Suppressor macrophage treated with lipopolysaccharide for 4 hours (primary cell): ENCODE data around the gene GALNT15.

Experiments
- DNase-seq: peaks from one replicate; pipeline ENCODE4 v3.0.0-alpha.2; 2020

The GALNT15 gene

DNA sequence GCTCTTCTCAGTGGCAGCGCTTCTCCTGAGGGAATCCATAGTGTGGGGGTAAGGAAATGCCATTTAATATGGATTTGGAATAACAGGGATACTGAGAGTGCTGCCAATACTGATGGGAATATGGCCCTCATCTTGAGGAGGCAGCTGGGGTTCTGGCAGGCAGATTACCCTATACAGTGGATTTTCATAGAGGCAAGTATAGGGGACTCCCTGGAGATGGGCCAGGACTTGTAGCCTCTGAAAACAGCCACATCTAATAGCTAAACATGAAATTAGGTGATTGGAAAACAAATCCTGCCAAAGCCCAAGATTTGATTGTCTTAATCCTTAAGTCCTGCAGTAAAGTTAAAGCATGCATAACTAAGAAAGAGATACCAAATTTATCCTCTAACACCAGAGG lies 59.3 kb downstream of the GALNT15 start:
- no peak for DNase-seq

DNA sequence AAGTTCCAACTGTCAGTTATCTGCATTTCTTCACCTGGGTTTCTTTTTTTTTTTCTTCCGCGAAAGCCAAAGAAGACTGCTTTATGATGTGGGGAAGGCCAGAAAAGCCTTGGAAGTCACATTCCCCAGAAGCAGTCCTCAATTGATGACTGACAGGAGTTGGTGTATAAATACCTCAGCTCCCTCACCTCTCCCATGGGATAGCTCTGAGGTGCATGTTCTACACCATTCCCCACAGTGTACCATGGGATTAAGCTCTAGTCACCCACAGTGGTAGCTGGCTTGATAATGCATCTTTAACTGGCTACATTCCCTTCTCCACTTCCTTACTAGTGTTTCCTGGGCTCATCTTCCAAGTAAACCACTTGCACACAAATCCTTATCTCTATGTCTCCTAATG lies 59.8 kb downstream of the GALNT15 start:
- DNase-seq: no peak

DNA sequence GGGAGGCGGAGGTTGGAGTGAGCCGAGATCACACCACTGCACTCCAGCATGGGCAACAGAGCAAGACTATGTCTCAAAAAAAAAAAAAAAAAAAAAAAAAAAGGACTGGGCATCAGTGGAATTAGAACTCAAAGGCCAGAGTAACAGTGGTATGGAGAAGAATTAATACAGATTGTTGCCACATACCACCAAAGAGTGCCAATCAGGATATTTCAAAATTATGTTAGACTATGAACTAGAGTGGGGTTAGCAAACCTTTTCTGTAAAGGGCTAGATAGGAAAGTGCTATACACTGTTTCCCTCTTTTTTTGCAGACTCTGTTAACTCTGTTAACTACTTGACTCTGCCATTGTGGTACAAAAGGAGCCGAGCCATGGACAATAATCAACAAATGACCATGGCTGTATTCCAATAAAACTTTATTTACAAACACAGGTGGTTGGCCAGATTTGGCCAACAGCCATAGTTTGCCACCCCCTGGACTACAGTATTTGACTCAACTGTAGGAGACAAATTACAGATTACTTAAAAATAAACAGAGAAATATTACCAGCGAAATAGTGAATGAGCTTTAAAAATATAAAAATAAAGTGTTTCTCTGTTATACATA lies 61.7 kb downstream of the GALNT15 start:
- DNase-seq: no peak

DNA sequence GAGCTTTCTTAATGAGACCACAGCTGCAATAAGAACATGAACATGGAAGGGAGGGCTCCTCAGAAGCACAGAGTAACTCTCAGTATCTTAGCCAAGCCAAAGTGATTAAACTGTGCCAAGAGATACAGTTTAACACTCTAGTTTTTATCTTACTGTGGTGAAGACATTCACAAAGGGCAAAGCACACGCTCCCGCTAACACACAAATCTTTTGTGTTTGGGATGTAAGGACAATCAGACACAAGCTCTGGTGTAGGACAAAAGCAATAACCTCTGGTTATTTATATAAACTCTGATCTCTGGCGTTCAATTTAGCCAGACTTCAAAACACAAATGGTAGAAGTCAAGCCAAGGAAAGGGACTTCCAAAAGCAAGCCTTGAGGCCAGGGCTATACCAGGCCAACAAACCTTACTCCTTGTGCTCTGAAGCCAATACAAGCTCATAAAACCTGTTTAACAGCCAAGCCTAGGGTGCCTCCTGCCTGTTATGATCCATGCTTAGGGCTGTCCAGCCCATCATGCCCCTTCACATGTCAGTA lies 62.4 kb downstream of the GALNT15 start:
- no peak for DNase-seq

DNA sequence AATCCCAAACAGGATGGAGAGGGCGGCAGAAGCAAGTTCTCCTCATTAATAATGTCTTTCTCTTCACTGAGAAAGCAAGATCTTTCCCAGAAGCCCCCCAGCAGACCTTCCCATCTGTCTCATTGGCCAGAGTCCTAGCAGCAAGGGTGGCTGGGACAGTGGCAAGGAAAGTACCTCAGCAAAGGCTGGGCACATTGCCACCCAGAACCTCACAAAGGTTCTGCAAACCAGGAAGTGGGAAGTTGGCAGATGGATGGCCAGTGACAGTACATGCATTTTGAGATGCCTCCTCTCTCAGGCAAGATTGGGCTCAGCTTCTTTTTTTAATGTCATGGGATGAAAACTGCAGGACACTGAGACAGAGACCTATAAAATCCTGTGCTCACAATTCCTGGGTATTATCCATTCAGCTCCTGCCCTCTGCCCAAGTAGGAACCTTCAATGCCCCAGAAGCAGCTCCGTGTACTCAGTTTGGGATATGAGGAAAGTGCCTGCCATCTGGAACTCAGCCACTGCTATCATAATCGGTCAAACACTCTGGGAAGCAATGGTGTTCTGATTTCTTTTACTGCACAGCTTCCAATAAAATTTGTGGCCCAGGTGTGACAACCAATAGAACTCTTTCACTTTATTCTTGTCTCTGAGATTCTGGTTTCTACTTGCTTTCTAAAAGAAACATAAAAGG lies 64.7 kb downstream of the GALNT15 start:
- DNase-seq: peak; percentile 37

DNA sequence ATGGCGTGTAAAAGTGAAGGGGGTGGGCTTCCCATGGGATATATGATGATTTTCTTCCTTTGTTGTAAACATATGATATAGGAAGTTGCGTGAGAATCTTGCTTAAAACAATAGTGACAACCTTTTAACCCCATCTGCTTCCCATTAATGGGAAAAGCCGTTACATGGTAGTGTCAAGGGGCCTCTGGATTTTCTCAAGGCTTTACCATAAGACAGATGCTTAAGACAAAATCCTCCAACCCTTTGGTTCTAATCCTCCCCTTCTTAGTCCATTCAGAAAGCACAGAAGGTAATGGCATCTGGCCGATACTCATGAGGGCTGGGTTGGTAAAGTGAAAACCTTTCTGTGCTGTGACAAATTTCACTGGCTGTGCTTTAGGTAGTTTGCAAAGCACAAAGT lies 65.3 kb downstream of the GALNT15 start:
- DNase-seq: no peak

DNA sequence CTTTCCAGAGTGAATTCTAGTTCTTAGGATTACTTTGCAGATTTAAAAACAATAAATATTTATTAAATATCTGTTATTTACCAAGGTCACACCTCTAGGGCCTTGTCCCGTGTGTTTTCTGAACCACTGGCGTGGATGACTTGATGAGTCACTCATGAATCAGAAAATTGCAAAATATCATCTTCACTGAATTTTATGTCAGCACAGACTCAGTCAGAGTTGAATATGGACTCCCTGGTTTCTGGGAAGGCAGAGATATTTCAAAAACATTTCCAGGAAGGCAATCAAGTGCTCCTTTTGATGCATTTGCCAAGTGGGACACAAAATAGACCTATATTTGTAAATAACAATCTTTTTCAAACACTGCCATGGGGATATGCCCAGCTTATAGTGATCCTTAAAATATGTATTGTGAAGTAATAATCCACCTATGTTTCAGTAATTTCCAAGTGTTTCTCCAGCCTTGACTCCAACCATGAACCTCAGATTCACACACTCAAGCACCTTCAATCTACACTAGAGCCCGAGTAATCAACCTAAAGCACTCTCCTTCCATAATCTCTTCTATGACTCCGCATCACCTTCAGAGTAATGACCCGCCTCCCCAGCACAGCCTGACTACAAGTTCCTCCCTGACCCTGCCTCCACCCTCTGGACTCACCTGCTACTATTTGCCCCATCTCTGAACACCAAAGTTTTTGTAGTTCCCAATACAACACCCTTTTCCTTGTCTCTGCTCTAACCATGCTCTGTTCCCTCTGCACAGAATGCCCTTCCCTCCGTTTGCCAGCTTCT lies 65.9 kb downstream of the GALNT15 start:
- DNase-seq: peak; percentile 87

DNA sequence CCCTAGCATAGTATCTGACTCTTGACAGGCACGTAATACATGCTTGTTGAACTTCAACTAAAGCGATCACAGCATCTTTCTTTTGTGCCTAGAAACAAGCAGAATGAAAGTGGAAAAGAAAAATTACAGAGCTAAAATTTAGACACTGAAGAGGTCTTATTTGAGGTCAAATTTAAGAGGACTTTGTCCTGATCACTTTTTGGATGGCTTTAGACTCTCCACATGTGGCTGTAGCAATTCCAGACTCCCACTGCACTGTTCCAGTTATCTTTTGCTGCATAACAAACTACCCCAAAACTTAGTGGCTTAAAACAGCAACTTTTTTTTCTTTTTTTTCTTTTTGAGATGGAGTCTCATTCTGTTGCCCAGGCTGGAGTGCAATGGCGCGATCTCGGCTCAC lies 66.7 kb downstream of the GALNT15 start:
- DNase-seq: no peak

DNA sequence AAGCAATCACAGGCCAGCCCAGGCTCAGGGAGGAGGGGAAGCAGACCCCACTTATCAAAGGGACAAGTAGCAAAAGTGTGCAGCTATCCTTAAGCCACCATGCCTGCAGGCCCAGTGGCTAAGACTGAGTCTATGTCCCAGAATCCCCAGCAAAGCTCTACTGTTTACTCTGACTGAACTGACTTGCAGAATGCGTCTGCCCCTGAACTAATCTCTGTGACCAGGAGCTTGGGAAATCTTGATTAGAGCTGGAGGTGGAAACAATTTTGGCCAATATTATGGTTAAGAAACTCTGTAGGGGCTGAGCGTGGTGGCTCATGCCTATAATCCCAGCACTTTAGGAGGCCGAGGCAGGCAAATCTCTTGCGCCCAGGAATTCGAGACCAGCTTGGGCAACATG lies 67.7 kb downstream of the GALNT15 start:
- no peak for DNase-seq

DNA sequence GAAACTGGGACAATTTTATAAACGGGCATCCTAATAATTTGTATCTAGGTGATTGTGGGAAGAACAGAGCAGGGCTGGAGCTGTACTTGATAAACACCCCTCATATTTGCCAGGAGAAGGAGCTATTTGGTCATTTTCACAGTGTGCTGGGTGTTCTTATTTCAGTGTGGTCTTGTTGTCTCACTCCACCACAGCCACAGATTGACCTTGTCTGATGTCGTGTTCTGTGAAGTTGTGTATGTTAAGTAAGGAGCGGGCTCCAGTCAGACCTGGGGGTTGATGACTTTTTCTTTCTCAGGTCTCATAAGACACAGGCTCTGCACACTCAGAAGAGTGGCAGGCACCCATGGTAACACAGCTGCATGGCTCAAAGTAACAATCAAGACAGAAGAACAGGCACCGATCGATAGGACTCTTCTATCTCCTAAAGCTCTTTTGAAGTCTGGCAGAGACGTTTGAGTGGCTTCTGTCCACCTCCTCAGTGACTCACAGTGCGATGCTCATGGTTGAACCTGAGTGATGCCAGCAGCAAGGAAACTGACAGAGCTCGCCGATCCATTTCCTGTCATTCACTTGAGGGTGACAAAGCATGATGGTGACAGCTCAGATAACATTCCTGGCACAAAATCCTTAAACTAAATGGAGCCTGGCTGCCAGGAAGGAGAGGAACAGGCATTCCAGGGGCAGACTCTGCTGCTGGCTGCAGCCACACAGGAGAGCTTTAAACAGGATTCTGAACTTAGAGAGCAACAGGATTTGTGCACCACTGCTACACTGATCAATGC lies 69.4 kb downstream of the GALNT15 start:
- DNase-seq: no peak

DNA sequence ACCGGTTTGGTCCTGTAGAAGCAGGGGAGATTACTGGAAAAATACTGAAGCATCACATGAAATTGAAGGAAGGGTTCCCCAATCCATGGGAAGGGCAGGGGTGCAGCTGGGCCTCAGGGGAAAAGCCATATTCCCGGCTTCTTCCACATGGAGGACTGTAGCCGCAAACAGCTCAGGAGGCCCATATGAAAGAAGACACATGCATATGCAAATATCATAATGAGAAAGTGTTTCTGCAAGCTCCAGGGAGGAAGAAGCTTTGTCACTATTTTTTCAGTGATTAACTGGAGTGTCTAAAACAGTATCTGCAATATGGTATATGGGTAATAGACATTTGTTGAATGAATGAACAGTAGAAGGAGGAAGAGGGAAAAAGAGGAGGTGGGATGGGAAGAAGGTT lies 71.1 kb downstream of the GALNT15 start:
- no peak for DNase-seq

DNA sequence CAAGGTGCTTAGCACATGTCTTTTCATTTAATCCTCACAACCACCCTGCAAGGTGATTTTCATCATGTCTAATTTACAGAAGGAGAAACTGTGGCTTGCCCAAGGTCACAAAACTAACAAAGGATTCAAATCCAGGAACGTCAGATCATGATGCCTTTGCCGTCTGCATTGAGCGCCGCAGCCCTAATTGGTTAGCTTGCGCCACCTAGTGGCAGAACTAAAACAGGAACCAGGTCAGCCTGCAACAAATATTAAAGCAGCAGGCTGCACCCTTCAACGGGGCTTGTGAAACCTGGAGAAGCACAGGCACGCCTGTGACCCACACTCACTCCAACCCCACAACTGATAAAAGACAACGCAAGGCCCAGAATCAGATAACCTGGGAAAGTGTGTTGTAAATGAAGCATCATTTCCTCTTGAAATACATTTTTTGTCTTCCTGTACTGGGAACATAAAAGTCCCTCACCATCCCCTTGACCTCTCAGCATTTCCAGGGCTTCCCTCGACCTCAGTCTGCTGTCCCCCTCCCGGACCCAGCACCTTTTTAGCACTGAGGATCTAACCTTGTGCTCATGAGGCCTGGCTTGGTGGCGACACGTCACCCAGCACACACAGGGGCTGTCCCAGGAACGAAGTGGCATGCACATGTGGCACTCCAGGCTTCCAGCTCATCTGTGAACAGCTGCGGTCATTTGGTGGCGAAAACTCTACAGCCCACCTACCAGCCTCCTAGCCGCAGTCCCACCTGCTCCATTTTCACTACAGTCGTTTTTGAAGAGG lies 73.0 kb downstream of the GALNT15 start:
- peak; percentile 90 for DNase-seq

DNA sequence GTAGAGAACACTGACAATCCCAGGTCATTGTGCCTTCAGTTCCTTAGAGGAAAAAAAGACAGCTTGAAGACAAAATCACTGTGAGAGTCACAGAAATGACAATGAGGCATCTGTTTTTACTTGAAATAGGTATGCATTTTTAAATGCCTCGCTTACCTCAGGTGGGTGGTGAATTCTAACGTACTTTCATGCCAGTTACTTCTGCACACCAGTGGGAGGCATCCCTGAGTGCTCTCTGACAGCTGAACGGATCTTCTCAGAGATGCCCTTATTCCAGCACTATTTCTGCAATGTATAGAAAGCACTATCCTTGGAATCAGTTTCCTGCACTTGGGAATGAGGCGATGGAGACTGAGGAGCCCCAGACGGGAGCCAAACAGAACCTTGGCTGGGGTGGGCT lies 74.1 kb downstream of the GALNT15 start:
- no peak for DNase-seq

DNA sequence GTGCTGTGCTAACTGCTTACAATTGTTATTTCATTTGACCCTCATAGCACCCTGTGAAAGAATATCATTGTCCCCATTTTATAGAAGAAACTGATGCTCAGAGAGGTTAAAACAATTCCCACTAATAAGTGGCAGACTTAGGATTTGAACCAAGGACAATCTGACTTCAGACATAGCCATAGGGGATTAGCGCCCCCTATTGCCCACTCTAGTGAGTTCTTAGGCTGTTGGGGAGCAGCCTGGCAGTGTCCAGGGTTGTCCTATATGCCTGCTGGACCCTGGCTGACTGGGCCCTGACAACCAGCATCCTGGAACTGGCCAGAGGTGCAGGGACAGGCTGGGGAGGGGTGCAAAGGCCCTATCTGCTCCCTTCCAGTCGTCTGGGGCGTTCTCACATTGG lies 74.9 kb downstream of the GALNT15 start:
- DNase-seq: no peak

DNA sequence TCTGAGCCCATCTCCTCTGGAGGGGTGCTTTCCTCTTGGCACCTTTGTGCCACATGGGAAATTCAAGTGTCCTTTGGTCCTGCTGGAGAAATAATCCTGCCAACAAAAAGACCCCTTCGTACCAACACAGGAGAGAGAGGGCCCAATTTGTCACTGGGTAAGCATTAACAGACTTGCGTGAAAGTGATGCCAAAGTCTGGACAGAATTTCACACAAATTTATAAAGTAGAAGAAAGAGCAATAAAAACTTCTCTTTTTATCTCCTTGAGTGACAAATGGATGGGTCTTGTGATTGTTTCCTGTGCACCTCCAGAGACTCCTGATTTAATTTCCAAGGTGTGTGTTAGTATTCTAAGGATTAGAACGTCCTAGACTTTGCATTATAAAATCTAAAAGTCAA lies 75.4 kb downstream of the GALNT15 start:
- DNase-seq: no peak

DNA sequence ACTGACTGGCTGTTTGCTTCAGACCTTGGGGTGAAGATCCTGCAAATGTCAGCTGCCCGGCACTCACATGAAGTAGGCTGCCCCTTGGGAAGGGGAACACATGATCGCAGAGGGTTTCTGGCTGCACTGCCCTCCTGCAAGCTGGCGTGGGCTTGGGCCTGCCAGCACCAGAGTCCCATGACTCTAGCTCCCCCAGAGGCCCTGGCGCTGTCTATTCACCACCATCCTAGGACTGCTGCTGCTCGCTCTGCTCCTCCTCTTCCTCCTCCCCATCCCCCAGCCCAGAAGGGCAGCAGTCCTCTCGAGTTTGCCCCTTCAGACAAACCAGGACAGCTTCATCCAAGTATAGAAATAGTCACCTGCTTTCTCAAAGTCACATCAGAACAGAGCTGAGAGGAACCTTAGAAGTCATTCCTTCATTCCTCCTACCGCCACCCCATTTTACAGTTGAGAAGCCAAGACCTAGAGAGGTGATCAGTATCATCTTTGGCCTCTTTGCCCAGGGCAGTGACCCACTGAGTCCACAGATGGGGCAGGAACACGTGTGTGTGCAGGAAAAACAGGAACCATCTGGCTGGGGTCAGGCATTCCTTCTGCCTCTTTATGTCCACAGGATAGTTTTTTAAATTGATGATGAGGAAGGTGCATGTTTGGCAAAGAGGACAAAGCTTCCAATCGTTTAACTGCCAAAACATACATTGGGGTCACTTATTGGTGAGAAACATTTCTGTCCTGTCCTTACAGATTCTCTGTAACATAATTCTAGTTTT lies 77.0 kb downstream of the GALNT15 start:
- DNase-seq: no peak

DNA sequence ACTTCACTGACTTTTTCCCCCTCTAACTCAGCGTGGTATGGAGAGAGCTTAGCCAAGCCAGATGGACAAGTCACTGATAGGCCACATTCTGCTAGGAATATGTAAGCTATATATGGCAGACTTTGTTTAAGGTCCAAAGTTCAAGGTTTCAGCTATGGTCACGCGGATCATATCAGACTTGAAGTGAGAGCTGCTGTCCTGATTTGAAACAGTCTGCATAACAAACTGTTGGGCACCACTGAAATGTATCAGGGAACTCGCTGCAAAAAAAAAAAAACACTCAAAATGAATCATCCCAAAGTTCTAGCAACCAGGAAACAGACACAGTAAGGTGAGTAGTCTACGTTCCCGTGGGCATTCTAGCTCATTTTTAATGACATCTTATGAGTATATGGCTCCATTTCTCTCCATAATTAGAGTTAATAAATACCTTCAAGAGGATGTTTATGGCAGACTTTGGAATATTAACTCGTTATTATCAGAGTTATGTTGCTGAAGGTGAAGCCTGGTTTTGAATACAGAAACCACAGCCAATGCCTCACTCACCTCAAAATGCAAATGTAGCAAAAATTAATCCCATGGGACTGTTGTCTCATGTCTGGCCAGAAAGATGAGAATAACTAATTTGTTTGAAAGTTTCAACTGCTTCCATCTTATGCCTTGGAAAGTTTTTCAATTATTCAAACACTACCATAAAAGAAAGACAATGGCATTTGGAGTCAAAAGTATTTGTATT lies 77.9 kb downstream of the GALNT15 start:
- no peak for DNase-seq

DNA sequence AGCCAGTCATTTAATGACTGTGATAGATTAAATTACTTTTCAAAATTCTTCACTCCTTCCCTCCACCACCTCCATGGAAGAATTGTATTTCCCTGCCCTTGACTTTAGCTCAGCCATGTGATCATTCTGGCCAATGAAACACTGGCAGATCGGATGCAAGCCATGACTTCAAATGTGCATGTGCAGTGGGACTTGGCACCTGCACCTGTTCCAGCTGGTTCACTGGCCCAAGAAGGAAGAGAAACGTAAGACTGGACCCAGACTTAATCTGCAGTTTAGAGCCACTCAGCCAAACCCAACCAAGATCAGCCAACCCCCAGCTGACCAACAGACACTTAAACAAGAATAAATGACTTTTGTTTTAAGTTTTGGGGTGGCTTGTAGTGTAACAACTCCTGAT lies 78.5 kb downstream of the GALNT15 start:
- no peak for DNase-seq

DNA sequence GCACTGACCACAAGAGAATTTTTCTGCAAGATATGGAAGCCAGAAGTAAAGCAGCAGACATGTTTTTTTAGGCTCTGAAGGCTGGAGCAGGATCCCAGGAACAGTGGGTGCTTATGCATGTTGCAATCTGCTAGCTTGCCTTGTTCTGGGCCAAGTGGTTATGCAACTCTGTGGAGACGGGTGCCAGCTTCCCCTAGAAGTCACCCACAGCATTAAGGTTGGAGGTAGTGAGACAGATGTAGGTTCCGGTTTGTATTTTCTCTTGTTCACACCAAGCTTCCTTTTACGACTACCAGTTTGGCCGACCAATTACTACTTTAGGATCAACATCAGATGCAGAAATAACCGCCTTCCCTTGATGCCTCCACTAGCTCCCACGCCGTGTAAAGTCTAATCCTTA lies 79.1 kb downstream of the GALNT15 start:
- peak; percentile 81 for DNase-seq

DNA sequence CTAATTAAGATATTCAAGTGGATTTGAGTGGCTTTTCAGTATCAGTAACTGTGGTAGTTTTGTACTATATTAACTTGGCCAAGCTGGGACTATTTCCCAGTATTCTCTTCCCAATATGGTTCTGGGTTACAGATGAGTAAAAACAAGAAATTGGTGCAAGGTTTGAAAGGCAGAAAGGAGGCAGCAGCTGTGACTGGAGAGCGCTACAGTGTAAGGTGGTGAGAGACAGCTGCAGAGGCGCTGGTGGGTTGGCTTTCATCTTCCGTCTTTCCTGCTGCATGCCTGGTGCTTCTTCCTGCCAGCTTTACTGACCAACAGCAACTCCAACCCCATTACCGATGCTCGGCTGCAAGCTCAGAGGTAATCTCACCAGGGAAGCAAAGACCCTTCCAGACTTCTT lies 80.4 kb downstream of the GALNT15 start:
- DNase-seq: no peak

DNA sequence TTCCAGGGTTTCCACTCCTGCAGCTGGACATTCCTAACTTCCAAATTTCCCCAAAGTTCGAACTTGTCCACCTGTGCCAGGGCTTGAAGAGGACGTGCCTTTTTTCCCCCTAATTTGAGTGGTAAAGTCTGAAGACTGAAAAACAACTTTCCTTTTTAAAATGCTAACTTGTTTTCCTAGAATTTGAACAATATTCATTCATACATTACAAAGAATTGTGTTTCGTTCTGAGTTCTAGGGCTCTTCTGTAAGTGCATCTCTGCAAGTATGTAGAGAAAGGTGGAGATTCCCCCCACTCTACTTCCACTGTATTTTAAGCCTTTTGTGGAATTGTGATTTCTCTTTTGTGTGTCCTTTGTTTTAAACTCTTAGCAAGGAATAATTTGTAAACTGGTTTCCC lies 80.8 kb downstream of the GALNT15 start:
- DNase-seq: no peak
